HepG2 (cell line): Measurements from ENCODE around the gene CD99L2. TPM values are rescaled to one million over a fixed set of nuclear protein-coding genes. Genes with fewer than 3 reads are reported as not detected.

Experiments
- ATAC-seq: fragments of 200-7000 bp; cut with Tn5 transposase; 3 replicates; pipeline ENCODE4 v1.9.1; 2020; ENCODE audit warnings: mild to moderate bottlenecking, moderate library complexity
- BruUV-seq: library from RNA; stranded (reverse); fragments of 400-500 nt; replicated peaks from 2 replicates; lab custom pipeline; 2021; lab: Mats Ljungman, UMichigan
- CTCF ChIA-PET: fragments of 300-600 bp; formaldehyde crosslinking; extraction: SDS; loops from one replicate; lab custom pipeline; 2021; ENCODE audit warnings: low total read pairs, inconsistent platforms, low intra/inter-chr PET ratio; lab: Yijun Ruan, JAX
- POLR2A ChIA-PET: fragments of 350-600 bp; sonication (Branson Sonifier 250); formaldehyde crosslinking; loops from one replicate; lab custom pipeline; 2020; ENCODE audit warnings: antibody characterized with exemption, inconsistent platforms; lab: Yijun Ruan, JAX
- DNase-seq: peaks from one replicate; pipeline ENCODE4 v3.0.0-alpha.2; 2015; ENCODE audit warnings: low spot score
- FAIRE-seq: peaks from 3 replicates; lab custom pipeline; 2011; peaks lifted over from hg19 to GRCh38; lab: Jason Lieb, UNC
- H2AFZ ChIP-seq: one replicate; pipeline ENCODE4 v1.6.1; 2011; ENCODE audit warnings: low read length, inconsistent platforms
- H3K27ac ChIP-seq: fragments of 300-600 bp; 3 replicates; pipeline ENCODE4 v1.8.0; 2011; ENCODE audit warnings: mixed run types, mild to moderate bottlenecking, mixed read lengths, low read length, inconsistent platforms; ENCODE audit not compliant: insufficient read depth; ENCODE audit errors: extremely low read length
- H3K27me3 ChIP-seq, 2 experiments: fragments of 200-600 bp in 1 of 2; 2 replicates in 1 of 2; 3 replicates in 1 of 2; pipeline versions ENCODE4 v1.6.0 to v1.8.0; 2011; ENCODE audit warnings: low read length in 2 of 2, mild to moderate bottlenecking in 2 of 2, moderate library complexity in 2 of 2, inconsistent platforms in 1 of 2; ENCODE audit not compliant: insufficient read depth in 2 of 2, control insufficient read depth in 1 of 2
- H3K36me3 ChIP-seq, 2 experiments: fragments of 200-600 bp in 1 of 2; replicated peaks in 1 of 2; 2 replicates in 1 of 2; 3 replicates in 1 of 2; pipeline versions ENCODE4 v1.5.1 to v1.8.0; 2011; ENCODE audit warnings: low read length in 2 of 2, inconsistent platforms in 1 of 2; ENCODE audit not compliant: insufficient read depth in 2 of 2, control insufficient read depth in 1 of 2
- H3K4me1 ChIP-seq: 2 replicates; pipeline ENCODE4 v1.5.1; 2012; ENCODE audit warnings: low read length, inconsistent platforms; ENCODE audit not compliant: insufficient read depth
- H3K4me2 ChIP-seq: 2 replicates; pipeline ENCODE4 v1.6.0; 2011; ENCODE audit warnings: low read depth, low read length, inconsistent platforms
- H3K4me3 ChIP-seq, 3 experiments: fragments of 200-600 bp in 1 of 3; sonication (generic), shearing (Covaris generic) in 1 of 3; replicated peaks in 1 of 3; 2 replicates each; pipeline ENCODE4 v1.5.1; 2011 to 2016; ENCODE audit warnings: low read length in 3 of 3, inconsistent platforms in 2 of 3, low read depth in 2 of 3, mild to moderate bottlenecking in 2 of 3, control low read depth in 1 of 3, mixed read lengths in 1 of 3; ENCODE audit not compliant: insufficient read depth in 1 of 3
- H3K79me2 ChIP-seq: one replicate; pipeline ENCODE4 v1.6.1; 2011; ENCODE audit warnings: low read length, inconsistent platforms; ENCODE audit not compliant: insufficient read depth
- H3K9ac ChIP-seq: 2 replicates; pipeline ENCODE4 v1.6.0; 2011; ENCODE audit warnings: mild to moderate bottlenecking, low read depth, low read length, inconsistent platforms; ENCODE audit not compliant: insufficient read depth
- H3K9me3 ChIP-seq: 2 replicates; pipeline ENCODE4 v1.5.1; 2012; ENCODE audit warnings: mild to moderate bottlenecking, low read length
- H4K20me1 ChIP-seq: 2 replicates; pipeline ENCODE4 v1.6.0; 2011; ENCODE audit warnings: inconsistent platforms, mild to moderate bottlenecking, low read length, moderate library complexity; ENCODE audit not compliant: insufficient read depth
- AKAP8 ChIP-seq: sonication (generic); formaldehyde crosslinking; IDR thresholded peaks from 2 replicates; pipeline ENCODE4 v1.5.1; 2020; ENCODE audit warnings: mild to moderate bottlenecking, missing genetic modification reagents
- CCAR2 ChIP-seq: fragments of 200-400 bp; formaldehyde crosslinking; optimal IDR thresholded peaks from 2 replicates; pipeline ENCODE3; 2018; ENCODE audit warnings: low read depth, mild to moderate bottlenecking, low read length, moderate library complexity
- CCDC6 ChIP-seq: sonication (generic); formaldehyde crosslinking; IDR thresholded peaks from 2 replicates; pipeline ENCODE4 v1.8.1; 2022; ENCODE audit warnings: mild to moderate bottlenecking, missing genetic modification reagents, moderate library complexity
- FOXC1 ChIP-seq: sonication (generic); formaldehyde crosslinking; IDR thresholded peaks from 2 replicates; pipeline ENCODE4 v1.8.0; 2022; ENCODE audit warnings: mild to moderate bottlenecking, missing genetic modification reagents, borderline replicate concordance
- FOXK2 ChIP-seq: fragments of 450-650 bp; IDR thresholded peaks from 2 replicates; pipeline ENCODE4 v1.6.1; 2016
- HDAC6 ChIP-seq: fragments of 200-600 bp; sonication (generic); IDR thresholded peaks from 2 replicates; pipeline ENCODE4 v1.7.0; 2017; ENCODE audit warnings: mild to moderate bottlenecking, antibody characterized with exemption, low read length, low read depth
- JDP2 ChIP-seq: sonication (generic); formaldehyde crosslinking; IDR thresholded peaks from 2 replicates; pipeline ENCODE4 v1.8.1; 2022; ENCODE audit warnings: missing genetic modification reagents, borderline replicate concordance
- MAFG ChIP-seq: sonication (generic); formaldehyde crosslinking; IDR thresholded peaks from 2 replicates; pipeline ENCODE4 v1.5.1; 2020; ENCODE audit warnings: mild to moderate bottlenecking, missing genetic modification reagents
- MTERF4 ChIP-seq: sonication (generic); formaldehyde crosslinking; IDR thresholded peaks from 2 replicates; pipeline ENCODE4 v1.8.0; 2023; ENCODE audit warnings: mild to moderate bottlenecking, missing genetic modification reagents
- PITX1 ChIP-seq: sonication (generic); formaldehyde crosslinking; IDR thresholded peaks from 2 replicates; pipeline ENCODE4 v1.5.1; 2020; ENCODE audit warnings: mild to moderate bottlenecking, missing genetic modification reagents
- RARG ChIP-seq: sonication (generic); formaldehyde crosslinking; IDR thresholded peaks from 2 replicates; pipeline ENCODE4 v1.4.0; 2020; ENCODE audit warnings: low read depth, mild to moderate bottlenecking, missing genetic modification reagents
- YEATS4 ChIP-seq: sonication (generic); formaldehyde crosslinking; IDR thresholded peaks from 2 replicates; pipeline ENCODE4 v1.4.0; 2020; ENCODE audit warnings: missing genetic modification reagents, borderline replicate concordance
- ZNF138 ChIP-seq: sonication (generic); formaldehyde crosslinking; IDR thresholded peaks from 2 replicates; pipeline ENCODE4 v1.5.0; 2020; ENCODE audit warnings: mild to moderate bottlenecking, low read depth, missing genetic modification reagents
- ZNF207 ChIP-seq: fragments of 450-650 bp; IDR thresholded peaks from 2 replicates; pipeline ENCODE4 v1.6.1; 2016; ENCODE audit warnings: antibody characterized with exemption, borderline replicate concordance
- ZNF280B ChIP-seq: sonication (generic); formaldehyde crosslinking; IDR thresholded peaks from 2 replicates; pipeline ENCODE4 v1.5.0; 2020; ENCODE audit warnings: missing genetic modification reagents, mild to moderate bottlenecking, borderline replicate concordance
- ZNF556 ChIP-seq: sonication (generic); formaldehyde crosslinking; IDR thresholded peaks from 2 replicates; pipeline ENCODE4 v1.4.0; 2020; ENCODE audit warnings: mild to moderate bottlenecking, missing genetic modification reagents, borderline replicate concordance
- ZNF784 ChIP-seq: sonication (generic); formaldehyde crosslinking; IDR thresholded peaks from 2 replicates; pipeline ENCODE4 v1.5.1; 2020; ENCODE audit warnings: missing genetic modification reagents, mild to moderate bottlenecking, borderline replicate concordance
- ZNF788 ChIP-seq: sonication (generic); formaldehyde crosslinking; IDR thresholded peaks from 2 replicates; pipeline ENCODE4 v1.5.0; 2020; ENCODE audit warnings: mild to moderate bottlenecking, missing genetic modification reagents, borderline replicate concordance
- WGBS: methylation state at CpG from one replicate; pipeline ENCODE4 v1.1.6; 2017; ENCODE audit warnings: low lambda C conversion rate; 5-methylcytosine and 5-hydroxymethylcytosine counted together
- in situ Hi-C: cut with HindIII; loops from 2 replicates; pipeline ENCODE4 v1.10.0; 2017; ENCODE audit warnings: low pct_unique_long_range_greater_than_20kb; ENCODE audit not compliant: extremely low pct_ligation_motif_present
- intact Hi-C: fragments of 100-400 bp; cut with micrococcal nuclease; formaldehyde crosslinking; loops from one replicate; pipeline ENCODE4 v1.10.0; 2022; ENCODE audit not compliant: unreplicated experiment
- polyA plus RNA-seq, 8 experiments: library from polyadenylated mRNA; depleted of rRNA in 3 of 8; stranded (reverse) in 7 of 8; unstranded in 1 of 8; fragments of >200 nt; fragmentation: Illumina TruSeq in 4 of 8; extraction: Trizol in 4 of 8; gene quantifications; 2 replicates each; pipeline versions ENCODE4 v1.2.1 to v1.2.3, GENCODE V29; 2011 to 2016; ENCODE audit warnings: low read depth in 4 of 8, missing spikeins in 1 of 8, mixed read lengths in 1 of 8; ENCODE audit not compliant: insufficient read depth in 1 of 8
- total RNA-seq, 5 experiments: library from RNA; depleted of rRNA; stranded (reverse); fragments of >200 nt; fragmentation: Illumina TruSeq; extraction: Trizol; gene quantifications; 2 replicates each; pipeline ENCODE4 v1.2.3, GENCODE V29; 2016; ENCODE audit warnings: low read depth in 1 of 5

Gene CD99L2
- total and polyA plus RNA-seq, 2 of the 13 experiments (the other 11 are each of a cell fraction or from before 2014, with no cell fraction given): 6.9 to 7.6 TPM

GRCh38 chrX:150847088-150847487, 51.4 kb downstream of the CD99L2 start:
- no peak overlapping the region for H3K9ac ChIP-seq
- no peak overlapping the region for H3K4me2 ChIP-seq
- in situ Hi-C loops: no loop called here
- intact Hi-C loops: no loop called here
- POLR2A ChIA-PET: no interaction called here
- H3K36me3 ChIP-seq: no peaks in the 10 kb centered on the region
- H3K4me3 ChIP-seq: no peak overlapping the region
- no peak for ATAC-seq
- H3K79me2 ChIP-seq: no peaks in the 10 kb centered on the region
- peaks cover 15% of the 10 kb centered on the region for H3K4me1 ChIP-seq
- H3K27me3 ChIP-seq: no peaks in the 10 kb centered on the region
- CTCF ChIA-PET: no interaction called here
- no peaks in the 10 kb centered on the region for H3K9me3 ChIP-seq
- no peak for FAIRE-seq
- no TSS peak for BruUV-seq
- no peak overlapping the region for H3K27ac ChIP-seq
- TF ChIP-seq ZNF556 (CRISPR knock-in tag): no peak
- no peak for TF ChIP-seq CCAR2
- TF ChIP-seq ZNF280B: no peak
- no peak for TF ChIP-seq HDAC6
- TF ChIP-seq ZNF784 (CRISPR knock-in tag): no peak
- no peak for DNase-seq
- no peaks in the 10 kb centered on the region for H4K20me1 ChIP-seq
- no peak overlapping the region for H2AFZ ChIP-seq

GRCh38 chrX:150846130-150846529, 52.3 kb downstream of the CD99L2 start:
- WGBS: 100% methylated on average over 3 of the region's 5 CpGs
- no peak overlapping the region for H2AFZ ChIP-seq
- no peak overlapping the region for H3K4me2 ChIP-seq
- H3K27me3 ChIP-seq: no peaks in the 10 kb centered on the region
- intact Hi-C loops (no loop called here), in situ Hi-C loops (no loop called here)
- no peak for DNase-seq
- ChIA-PET CTCF (no interaction called here), POLR2A (no interaction called here)
- FAIRE-seq: no peak
- H4K20me1 ChIP-seq: no peaks in the 10 kb centered on the region
- H3K9ac ChIP-seq: no peak overlapping the region
- H3K27ac ChIP-seq: no peak overlapping the region
- H3K4me1 ChIP-seq: peaks cover 15% of the 10 kb centered on the region
- no peaks in the 10 kb centered on the region for H3K36me3 ChIP-seq
- no peaks in the 10 kb centered on the region for H3K79me2 ChIP-seq
- no TSS peak for BruUV-seq
- ATAC-seq: no peak
- no peak for TF ChIP-seq YEATS4 (CRISPR knock-in tag)
- TF ChIP-seq PITX1 (CRISPR knock-in tag): no peak
- no peak for TF ChIP-seq CCDC6
- no peak for TF ChIP-seq ZNF138 (CRISPR knock-in tag)
- no peak for TF ChIP-seq ZNF207
- no peak for TF ChIP-seq FOXK2
- TF ChIP-seq AKAP8 (CRISPR knock-in tag): no peak
- no peak for TF ChIP-seq MTERF4
- no peak for TF ChIP-seq JDP2
- no peak for TF ChIP-seq FOXC1 (CRISPR knock-in tag)
- TF ChIP-seq RARG (CRISPR knock-in tag): no peak
- TF ChIP-seq MAFG: no peak
- no peak for TF ChIP-seq ZNF788
- no peak overlapping the region for H3K4me3 ChIP-seq
- H3K9me3 ChIP-seq: no peaks in the 10 kb centered on the region
